ENCODE measurements around the gene TBC1D5.

GRCh38 chr3:17190353-17191078, 551.9 kb downstream of the TBC1D5 start:
- TF ChIP-seq CTCF (IDR thresholded peaks at IDR 0.05) (no peak), POLR2A (IDR thresholded peaks at IDR 0.05) (no peak), POLR2AphosphoS5 (IDR thresholded peaks at IDR 0.05) (peak in 1 of 4 donors; percentile 9), EP300 (IDR thresholded peaks at IDR 0.05) (no peak)

All from sigmoid colon (tissue), 4 donors.